IMR-90 (cell line): Measurements from ENCODE around the gene SEMA4D. TPM values are rescaled to one million over a fixed set of nuclear protein-coding genes. Genes with fewer than 3 reads are reported as not detected.

Experiments
- ATAC-seq: fragments of 200-7000 bp; cut with Tn5 transposase; 2 replicates; pipeline ENCODE4 v1.9.1; 2020; ENCODE audit warnings: low read depth, mild to moderate bottlenecking, moderate library complexity
- BruUV-seq: library from RNA; stranded (reverse); fragments of 400-500 nt; replicated peaks from 2 replicates; lab custom pipeline; 2021; lab: Mats Ljungman, UMichigan
- CTCF ChIA-PET: fragments of 300-600 bp; formaldehyde crosslinking; extraction: SDS; loops from one replicate; lab custom pipeline; 2021; ENCODE audit warnings: antibody characterized with exemption; lab: Yijun Ruan, JAX
- POLR2A ChIA-PET: fragments of 300-600 bp; sonication (Branson Sonifier 250); formaldehyde crosslinking; loops from one replicate; lab custom pipeline; 2022; ENCODE audit warnings: antibody characterized with exemption; ENCODE audit not compliant: unreplicated experiment; lab: Charles Lee
- DNase-seq: peaks from one replicate; pipeline ENCODE4 v3.0.0; 2013
- H2AFZ ChIP-seq: replicated peaks from 2 replicates; pipeline ENCODE3; 2013; ENCODE audit warnings: low read length, mild to moderate bottlenecking; ENCODE audit not compliant: poor library complexity
- H2AK5ac ChIP-seq: 2 replicates; pipeline ENCODE4 v1.6.1; 2013; ENCODE audit warnings: low read depth, low read length, inconsistent platforms
- H2AK9ac ChIP-seq: replicated peaks from 2 replicates; pipeline ENCODE3; 2013; ENCODE audit warnings: mild to moderate bottlenecking, low read depth, low read length, moderate library complexity; ENCODE audit not compliant: poor library complexity
- H2BK120ac ChIP-seq: 2 replicates; pipeline ENCODE4 v1.6.1; 2013; ENCODE audit warnings: low read depth, low read length, inconsistent platforms
- H2BK15ac ChIP-seq: 3 replicates; pipeline ENCODE4 v1.6.1; 2013; ENCODE audit warnings: low read depth, low read length, inconsistent platforms
- H2BK20ac ChIP-seq: 2 replicates; pipeline ENCODE4 v1.6.1; 2013; ENCODE audit warnings: low read depth, mild to moderate bottlenecking, inconsistent platforms, low read length, moderate library complexity
- H2BK5ac ChIP-seq: 2 replicates; pipeline ENCODE4 v1.6.1; 2013; ENCODE audit warnings: mild to moderate bottlenecking, low read depth, low read length, inconsistent platforms; ENCODE audit not compliant: poor library complexity, severe bottlenecking
- H3K14ac ChIP-seq: replicated peaks from 2 replicates; pipeline ENCODE4 v1.6.1; 2013; ENCODE audit warnings: low read depth, low read length, inconsistent platforms
- H3K18ac ChIP-seq: 2 replicates; pipeline ENCODE4 v1.6.1; 2013; ENCODE audit warnings: low read depth, low read length, control low read depth
- H3K23ac ChIP-seq: 2 replicates; pipeline ENCODE4 v1.6.1; 2013; ENCODE audit warnings: low read depth, low read length, inconsistent platforms
- H3K27ac ChIP-seq: 2 replicates; pipeline ENCODE4 v1.5.1; 2013; ENCODE audit warnings: mild to moderate bottlenecking, control low read depth, low read length; ENCODE audit not compliant: insufficient read depth
- H3K27me3 ChIP-seq: 2 replicates; pipeline ENCODE4 v1.6.1; 2013; ENCODE audit warnings: low read length; ENCODE audit not compliant: control insufficient read depth, insufficient read depth
- H3K36me3 ChIP-seq: 2 replicates; pipeline ENCODE4 v1.6.1; 2013; ENCODE audit warnings: low read length, mixed read lengths; ENCODE audit not compliant: control insufficient read depth, insufficient read depth
- H3K4ac ChIP-seq: 2 replicates; pipeline ENCODE4 v1.6.1; 2013; ENCODE audit warnings: low read depth, low read length, inconsistent platforms
- H3K4me1 ChIP-seq: 2 replicates; pipeline ENCODE4 v1.6.1; 2013; ENCODE audit warnings: low read length, mixed read lengths; ENCODE audit not compliant: control insufficient read depth, insufficient read depth
- H3K4me2 ChIP-seq: 2 replicates; pipeline ENCODE4 v1.6.1; 2013; ENCODE audit warnings: low read depth, mild to moderate bottlenecking, control low read depth, low read length, moderate library complexity
- H3K4me3 ChIP-seq: 2 replicates; pipeline ENCODE4 v1.5.1; 2013; ENCODE audit warnings: low read depth, mild to moderate bottlenecking, control low read depth, low read length, moderate library complexity; ENCODE audit not compliant: insufficient read depth
- H3K56ac ChIP-seq: 2 replicates; pipeline ENCODE4 v1.6.1; 2013; ENCODE audit warnings: low read length, inconsistent platforms; ENCODE audit not compliant: insufficient read depth; ENCODE audit errors: extremely low read depth
- H3K79me1 ChIP-seq, 2 experiments: 2 replicates each; pipeline ENCODE4 v1.6.1; 2013; ENCODE audit warnings: low read length in 2 of 2, inconsistent platforms in 1 of 2, low read depth in 1 of 2
- H3K9ac ChIP-seq: 2 replicates; pipeline ENCODE4 v1.6.1; 2013; ENCODE audit warnings: low read depth, low read length, control low read depth
- H3K9me1 ChIP-seq: 2 replicates; pipeline ENCODE4 v1.6.1; 2013; ENCODE audit warnings: low read length, inconsistent platforms; ENCODE audit not compliant: insufficient read depth
- H3K9me3 ChIP-seq: 2 replicates; pipeline ENCODE4 v1.6.1; 2013; ENCODE audit warnings: low read length; ENCODE audit not compliant: control insufficient read depth, insufficient read depth
- H4K20me1 ChIP-seq: 2 replicates; pipeline ENCODE4 v1.6.1; 2013; ENCODE audit warnings: low read length, inconsistent platforms; ENCODE audit not compliant: insufficient read depth
- H4K5ac ChIP-seq: 2 replicates; pipeline ENCODE4 v1.6.1; 2013; ENCODE audit warnings: mild to moderate bottlenecking, low read depth, low read length, control low read depth
- H4K8ac ChIP-seq, 2 experiments: 2 replicates each; pipeline ENCODE4 v1.6.1; 2013; ENCODE audit warnings: low read depth in 2 of 2, low read length in 2 of 2, control low read depth in 1 of 2, inconsistent platforms in 1 of 2
- H4K91ac ChIP-seq: 2 replicates; pipeline ENCODE4 v1.6.1; 2013; ENCODE audit warnings: low read depth, low read length, inconsistent platforms; ENCODE audit not compliant: insufficient read depth
- CHD1 ChIP-seq: IDR thresholded peaks from 2 replicates; pipeline ENCODE4 v1.6.1; 2012; ENCODE audit warnings: low read depth, low read length, improper control_type of control experiment
- POLR2A ChIP-seq: IDR thresholded peaks from 2 replicates; pipeline ENCODE4 v1.6.1; 2012; ENCODE audit warnings: mild to moderate bottlenecking, low read depth, low read length
- WGBS, 2 experiments: methylation state at CpG; one replicate each; pipeline versions ENCODE4 v1.1.5 to v1.1.7; 2013; ENCODE audit warnings: missing lambda C conversion rate in 2 of 2; ENCODE audit not compliant: insufficient read length in 1 of 2; ENCODE audit errors: extremely low coverage in 2 of 2; 5-methylcytosine and 5-hydroxymethylcytosine counted together
- dilution Hi-C: fragments of 300-500 bp; cut with HindIII; formaldehyde crosslinking; loops from one replicate; pipeline ENCODE4 v1.14.3; 2018; ENCODE audit warnings: low sequenced_read_pairs; ENCODE audit not compliant: unreplicated experiment
- in situ Hi-C: fragments of 300-500 bp; cut with MboI; formaldehyde crosslinking; loops from 3 replicates; pipeline ENCODE4 v1.14.3; 2019; ENCODE audit warnings: low sequenced_read_pairs, inconsistent platforms, mixed read lengths
- intact Hi-C: fragments of 100-400 bp; cut with micrococcal nuclease; formaldehyde crosslinking; loops from 2 replicates; pipeline ENCODE4 v1.10.0; 2022
- polyA plus RNA-seq, 3 experiments: library from polyadenylated mRNA; depleted of rRNA; stranded (reverse); fragments of >200 nt; gene quantifications; 2 replicates each; pipeline ENCODE4 v1.2.3, GENCODE V29; 2012; ENCODE audit warnings: low replicate concordance in 1 of 3
- total RNA-seq: library from RNA; depleted of rRNA; stranded (reverse); fragments of >200 nt; gene quantifications from 2 replicates; pipeline ENCODE4 v1.2.3, GENCODE V29; 2012

The SEMA4D gene
- total and polyA plus RNA-seq, 2 of the 4 experiments (the other 2 are of a cell fraction): 0.90 to 1.5 TPM

DNA sequence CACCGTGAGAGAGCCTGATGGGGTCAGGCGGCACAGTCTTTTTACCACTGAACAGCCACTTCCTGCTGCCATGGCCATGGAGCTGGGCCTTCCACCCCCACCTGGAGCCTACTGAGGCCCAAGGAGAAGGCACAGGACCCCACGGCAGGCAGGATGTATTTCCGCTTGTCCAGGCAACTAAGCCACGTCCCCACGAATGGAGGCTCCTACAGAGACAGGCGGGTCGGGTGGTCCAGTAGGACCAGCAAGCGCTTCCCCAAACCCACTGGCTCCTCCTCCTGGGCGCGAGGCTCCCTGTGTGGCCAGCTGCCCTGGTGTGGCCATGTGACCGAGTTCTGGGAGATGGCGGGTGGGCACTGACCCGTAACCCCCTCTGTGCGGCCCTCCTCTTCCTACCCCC lies 113.1 kb downstream of the SEMA4D start:
- no peaks in the 10 kb centered on the region for H3K79me1 ChIP-seq
- in situ Hi-C loops: no loop called here
- no peak overlapping the region for H2AK5ac ChIP-seq
- intact Hi-C loops: no loop called here
- H3K9me1 ChIP-seq: no peaks in the 10 kb centered on the region
- CTCF ChIA-PET: interaction anchor here (1.6 kb wide), 1 partner anchor 164 kb away, joined by 3 read pairs; no protein-coding TSS in a partner anchor
- H2BK20ac ChIP-seq: no peak overlapping the region
- H3K4me3 ChIP-seq: no peak overlapping the region
- no peak for DNase-seq
- no peak overlapping the region for H4K5ac ChIP-seq
- no peak overlapping the region for H3K14ac ChIP-seq
- H2BK120ac ChIP-seq: no peak overlapping the region
- dilution Hi-C loops: no loop called here
- H3K4me2 ChIP-seq: no peak overlapping the region
- H3K27me3 ChIP-seq: no peaks in the 10 kb centered on the region
- H3K4me1 ChIP-seq: peaks cover 13% of the 10 kb centered on the region
- POLR2A ChIA-PET: no interaction called here
- no peak overlapping the region for H3K4ac ChIP-seq
- TF ChIP-seq CHD1 (no peak), POLR2A (no peak)
- no peak overlapping the region for H2AFZ ChIP-seq
- H4K91ac ChIP-seq: no peak overlapping the region
- no peak overlapping the region for H3K56ac ChIP-seq
- no peaks in the 10 kb centered on the region for H4K20me1 ChIP-seq
- no peaks in the 10 kb centered on the region for H3K9me3 ChIP-seq
- H3K36me3 ChIP-seq: peaks cover 31% of the 10 kb centered on the region
- BruUV-seq: no TSS peak
- no peak overlapping the region for H2BK15ac ChIP-seq
- no peak overlapping the region for H3K9ac ChIP-seq
- H4K8ac ChIP-seq: no peak overlapping the region
- no peak for ATAC-seq
- no peak overlapping the region for H3K18ac ChIP-seq
- no peak overlapping the region for H3K23ac ChIP-seq
- no peak overlapping the region for H2BK5ac ChIP-seq
- H3K27ac ChIP-seq: no peak overlapping the region
- H2AK9ac ChIP-seq: no peak overlapping the region
- WGBS, 2 experiments: 84% methylated on average over 5 of the region's 15 CpGs; no CpG with 5 or more reads in 1 of the 2 experiments
